GM18505 (cell line): ENCODE measurements around the gene CCL4L2.
A peak's percentile ranks its signal among the peaks of the same experiment; 100 is the strongest.
"Not testable (repeated sequence)": the region's sequence is repeated elsewhere in the genome, so short reads cannot be mapped to it uniquely, and the experiment has no call there.

Source experiments
- ATAC-seq: cut with Tn5 transposase; IDR thresholded peaks from one replicate; pipeline ENCODE4 v1.9.1; 2021; ENCODE audit not compliant: unreplicated experiment
- POLR2A ChIP-seq: IDR thresholded peaks from 4 replicates; pipeline ENCODE4 v1.6.1; 2011; ENCODE audit warnings: borderline replicate concordance; ENCODE audit not compliant: insufficient read depth, insufficient read length; ENCODE audit errors: extremely low read depth

Gene CCL4L2

DNA sequence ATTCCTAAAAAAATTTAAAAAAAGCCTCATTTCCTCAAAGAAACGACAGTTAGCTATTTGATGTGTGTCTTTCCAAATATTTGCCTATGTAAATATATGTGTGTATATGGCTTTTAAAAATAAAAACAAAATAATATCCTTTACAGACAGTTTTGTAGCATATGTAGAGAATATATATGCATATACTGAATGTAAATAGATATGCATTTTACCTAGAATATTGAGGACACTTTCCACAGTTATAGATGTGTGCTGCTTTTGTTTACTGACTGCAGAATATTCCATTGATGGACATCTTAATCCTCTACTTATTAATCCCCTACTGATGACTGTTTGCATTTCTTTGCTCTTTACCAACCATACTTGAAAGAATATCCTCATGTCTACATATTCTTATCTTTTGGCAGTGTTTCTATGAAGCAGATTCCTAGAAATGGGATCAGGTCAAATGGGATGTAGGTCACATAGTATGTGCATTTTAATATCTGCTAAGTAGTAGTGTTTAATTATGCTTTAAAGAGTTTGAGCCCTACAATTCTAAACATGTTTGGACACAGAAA lies 17.6 kb upstream of the CCL4L2 start:
- ATAC-seq: no peak
- TF ChIP-seq POLR2A: no peak

- not testable (repeated sequence) for ATAC-seq
These were observed 16.6 kb upstream of the CCL4L2 start for GRCh38 chr17:36194147-36194831.

DNA sequence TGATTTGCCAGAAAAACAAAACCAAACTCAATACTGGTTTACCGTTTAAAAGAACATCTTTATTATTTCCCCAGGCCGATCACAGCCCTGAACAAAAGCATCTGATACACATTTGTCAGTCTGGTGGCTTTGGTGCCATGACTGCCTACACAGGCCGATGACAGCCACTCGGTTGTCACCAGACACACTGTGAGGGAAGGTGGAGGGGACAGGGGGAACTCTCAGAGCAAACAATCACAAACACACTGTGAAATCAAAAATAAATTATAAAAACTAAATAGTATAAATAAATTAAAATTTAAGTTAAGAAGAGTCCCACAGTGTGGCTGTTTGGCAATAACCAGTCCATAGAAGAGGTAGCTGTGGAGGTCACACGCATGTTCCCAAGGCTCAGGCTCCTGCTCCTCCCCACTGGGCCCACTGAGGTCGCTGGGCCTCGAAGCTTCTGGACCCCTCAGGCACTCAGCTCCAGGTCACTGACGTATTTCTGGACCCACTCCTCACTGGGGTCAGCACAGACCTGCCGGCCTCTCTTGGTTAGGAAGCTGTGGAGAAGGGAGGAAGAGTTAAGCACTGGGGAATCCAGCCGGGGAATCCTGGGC lies 15.9 kb upstream of the CCL4L2 start:
- ATAC-seq: not testable (repeated sequence)

DNA sequence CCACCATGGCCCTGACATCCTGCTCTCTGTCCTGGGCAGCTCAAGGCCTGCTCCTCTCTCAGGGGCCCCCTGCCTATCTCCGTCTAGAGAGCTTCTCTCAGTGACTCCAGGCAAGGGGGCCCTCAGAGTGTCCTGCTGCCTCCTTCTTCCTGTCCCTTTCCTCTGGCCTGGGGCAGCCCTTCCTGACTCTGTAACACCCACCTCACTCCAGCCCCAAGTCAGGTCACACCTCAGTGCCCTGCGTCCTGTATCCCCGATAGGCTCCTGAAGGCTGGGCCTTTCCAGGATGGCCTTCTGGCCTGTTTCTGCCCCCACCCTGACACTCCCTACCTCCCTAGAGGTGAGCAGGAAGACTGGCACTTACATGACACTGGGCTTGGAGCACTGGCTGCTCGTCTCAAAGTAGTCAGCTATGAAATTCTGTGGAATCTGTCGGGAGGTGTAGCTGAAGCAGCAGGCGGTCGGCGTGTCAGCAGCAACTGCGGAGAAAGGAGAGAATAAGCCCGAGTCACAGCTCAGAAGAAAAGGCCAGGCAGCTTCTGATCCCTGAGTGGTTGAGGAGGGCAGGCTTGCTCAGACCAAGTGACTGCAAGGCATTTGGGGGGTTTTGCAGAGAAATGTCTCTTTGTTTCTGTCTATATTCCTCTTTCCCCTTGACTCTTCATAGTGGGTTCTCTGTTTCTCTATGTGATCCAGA lies 15.3 kb upstream of the CCL4L2 start:
- no peak for TF ChIP-seq POLR2A
- no peak for ATAC-seq

GRCh38 chr17:36196131-36196486 lies 14.8 kb upstream of the CCL4L2 start:
- ATAC-seq: no peak

GRCh38 chr17:36197387-36197703 lies 13.5 kb upstream of the CCL4L2 start:
- TF ChIP-seq POLR2A: no peak
- ATAC-seq: peak; percentile 18

More at GRCh38 chr17:36196131-36196486, 14.8 kb upstream of the CCL4L2 start:
- no peak for TF ChIP-seq POLR2A

DNA sequence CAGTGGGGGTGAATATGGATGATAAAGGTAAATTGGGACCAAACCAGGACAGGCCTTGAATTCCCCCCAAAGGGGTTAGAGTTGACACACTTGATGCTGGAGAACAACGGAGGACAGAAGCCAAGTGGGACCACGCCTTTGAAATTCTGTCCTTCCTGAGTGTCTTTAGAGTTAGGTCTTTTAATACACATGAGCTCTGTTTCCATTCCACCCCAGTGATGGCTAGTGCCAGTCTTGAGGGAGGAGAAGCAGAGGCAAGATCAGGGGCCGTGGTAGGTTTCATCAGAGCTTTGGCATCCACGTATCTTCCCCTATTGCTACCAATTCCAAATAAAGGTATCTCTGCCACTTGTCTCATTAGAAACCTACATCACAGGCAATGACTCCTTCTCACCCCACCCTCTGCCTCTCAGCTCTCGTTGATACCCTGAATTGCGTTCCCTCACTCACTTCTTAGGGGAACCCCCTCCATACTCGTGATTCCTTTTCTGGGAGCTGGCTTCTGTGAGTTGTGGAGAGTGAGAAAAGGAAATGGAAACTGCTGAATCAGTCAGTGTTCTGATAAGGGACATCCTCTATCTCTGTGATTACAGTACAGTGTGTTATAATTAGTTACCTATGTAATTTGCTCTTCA lies 11.9 kb upstream of the CCL4L2 start:
- peak; percentile 23 for ATAC-seq
- no peak for TF ChIP-seq POLR2A

GRCh38 chr17:36201102-36201501 lies 9.8 kb upstream of the CCL4L2 start:
- not testable (repeated sequence) for ATAC-seq

- not testable (repeated sequence) for ATAC-seq
These were observed 9.4 kb upstream of the CCL4L2 start for GRCh38 chr17:36201506-36201905.

GRCh38 chr17:36203335-36203734 lies 7.5 kb upstream of the CCL4L2 start:
- TF ChIP-seq POLR2A: no peak
- ATAC-seq: no peak

DNA sequence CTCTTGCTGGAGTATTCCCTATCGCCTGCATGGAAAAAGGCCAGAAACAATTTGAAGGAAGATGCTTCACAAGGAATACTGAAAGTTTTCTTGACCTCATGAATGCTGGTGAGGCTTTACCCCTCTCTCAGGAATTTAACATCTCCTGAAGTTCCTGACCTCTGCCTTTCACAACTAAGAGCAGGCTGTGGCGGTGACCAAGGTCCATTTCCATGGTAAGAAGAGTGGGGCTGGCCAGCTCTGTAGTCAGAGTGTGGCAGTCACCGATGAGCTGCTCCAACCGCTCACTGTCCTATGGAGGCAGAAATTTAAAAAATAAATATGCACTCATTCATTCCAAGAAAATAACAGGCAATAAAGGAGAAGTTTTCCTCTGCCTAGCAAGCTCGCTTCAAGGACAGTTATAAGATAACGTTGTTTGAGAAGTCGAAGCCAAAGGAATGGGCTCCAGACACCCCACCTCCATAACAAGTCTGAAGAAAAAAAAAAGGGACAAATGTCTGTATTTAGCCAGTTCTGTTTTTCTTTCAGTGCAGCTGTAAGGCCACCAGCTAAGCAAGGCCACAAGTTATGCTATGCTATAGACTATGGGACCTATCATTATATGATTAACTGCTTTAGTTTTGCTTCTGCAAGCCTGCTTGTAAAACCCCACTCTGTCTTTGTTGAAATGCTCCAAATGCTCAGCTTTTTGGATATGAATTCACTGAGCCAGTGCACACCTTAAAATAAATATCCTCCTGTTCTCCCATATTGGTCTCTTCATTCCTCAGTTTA lies 6.0 kb upstream of the CCL4L2 start:
- no peak for TF ChIP-seq POLR2A
- ATAC-seq: no peak

- no peak for TF ChIP-seq POLR2A
- no peak for ATAC-seq
These were observed 5.0 kb upstream of the CCL4L2 start for GRCh38 chr17:36205637-36206485.

DNA sequence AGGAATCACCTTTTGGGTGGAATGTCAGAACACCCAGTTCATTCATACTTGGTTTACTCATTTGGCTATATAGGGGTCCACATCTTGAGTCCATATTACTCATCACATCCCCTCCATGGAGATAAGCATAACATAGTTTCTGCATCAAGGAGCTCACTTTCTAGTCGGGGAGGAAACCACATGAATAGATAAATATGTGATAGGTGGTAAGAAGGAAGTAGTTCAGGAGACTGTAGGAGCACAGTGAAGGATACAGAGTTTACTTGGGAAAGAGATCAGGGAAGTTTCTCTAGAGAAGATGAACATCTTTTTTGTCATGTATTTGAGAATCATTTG lies 4.4 kb upstream of the CCL4L2 start:
- not testable (repeated sequence) for ATAC-seq

DNA sequence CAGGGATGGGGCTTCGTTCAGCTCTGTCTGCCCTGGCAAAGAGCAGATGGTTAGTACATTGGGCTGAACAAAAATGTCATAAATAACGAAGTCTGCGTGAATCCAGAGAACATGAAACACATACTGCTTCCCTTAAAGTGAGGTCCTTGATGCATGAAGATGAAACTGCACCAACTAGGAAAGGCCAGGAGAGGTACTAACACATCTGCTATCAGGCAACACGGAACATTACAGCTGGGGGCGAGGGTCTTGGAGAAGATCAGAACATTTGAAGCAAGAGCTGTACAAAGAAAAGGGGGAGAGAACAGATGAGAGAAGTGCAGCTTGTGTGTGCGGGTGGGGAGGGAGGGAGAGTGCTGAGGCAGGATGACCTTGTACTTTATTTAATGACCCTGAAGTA lies 3.5 kb upstream of the CCL4L2 start:
- not testable (repeated sequence) for ATAC-seq
